Astrocyte of the cerebellum (primary cell): ENCODE data around the gene ADGRL4.

Experiments
- DNase-seq: peaks from one replicate; pipeline ENCODE4 v3.0.0-alpha.2; 2011; ENCODE audit warnings: low read depth
- H3K4me3 ChIP-seq: 2 replicates; pipeline ENCODE4 v1.5.1; 2011; ENCODE audit warnings: mild to moderate bottlenecking, low read depth, low read length, moderate library complexity
- CTCF ChIP-seq: IDR thresholded peaks from 2 replicates; pipeline ENCODE4 v1.5.1; 2012; ENCODE audit warnings: low read length, low read depth, moderate library complexity, mild to moderate bottlenecking; ENCODE audit errors: missing control alignments
- in situ Hi-C: cut with HindIII; loops from 2 replicates; pipeline ENCODE4 v1.10.0; 2017; ENCODE audit warnings: low sequenced_read_pairs

Gene ADGRL4

GRCh38 chr1:78950826-78951225 lies 55.7 kb downstream of the ADGRL4 start:
- in situ Hi-C loops, result no loop called here
- no peak for DNase-seq
- H3K4me3 ChIP-seq, result no peak overlapping the region
- no peak for TF ChIP-seq CTCF

- in situ Hi-C loops, result no loop called here
- DNase-seq, result no peak
- no peak for TF ChIP-seq CTCF
- H3K4me3 ChIP-seq, result no peak overlapping the region
Measured at GRCh38 chr1:78949227-78949626, 57.3 kb downstream of the ADGRL4 start.

- in situ Hi-C loops, result no loop called here
- H3K4me3 ChIP-seq, result no peak overlapping the region
- no peak for TF ChIP-seq CTCF
- no peak for DNase-seq
Measured at GRCh38 chr1:78919150-78919549, 87.4 kb downstream of the ADGRL4 start.

GRCh38 chr1:78918157-78918556 lies 88.4 kb downstream of the ADGRL4 start:
- H3K4me3 ChIP-seq, result no peak overlapping the region
- in situ Hi-C loops, result no loop called here
- no peak for TF ChIP-seq CTCF
- DNase-seq, result no peak

GRCh38 chr1:78916986-78917385 lies 89.5 kb downstream of the ADGRL4 start:
- no peak for DNase-seq
- no peak for TF ChIP-seq CTCF
- in situ Hi-C loops, result no loop called here
- H3K4me3 ChIP-seq, result no peak overlapping the region

GRCh38 chr1:78913950-78914349 lies 92.6 kb downstream of the ADGRL4 start:
- in situ Hi-C loops, result no loop called here

More at GRCh38 chr1:78913950-78914349, 92.6 kb downstream of the ADGRL4 start:
- H3K4me3 ChIP-seq, result no peak overlapping the region
- DNase-seq, result no peak
- TF ChIP-seq CTCF, result no peak
